ENCODE data around the gene EXD1. TPM values are rescaled to one million over a fixed set of nuclear protein-coding genes. Genes with fewer than 3 reads are reported as not detected.

Gene EXD1
- total and polyA plus RNA-seq, 4 donors, result not detected

DNA sequence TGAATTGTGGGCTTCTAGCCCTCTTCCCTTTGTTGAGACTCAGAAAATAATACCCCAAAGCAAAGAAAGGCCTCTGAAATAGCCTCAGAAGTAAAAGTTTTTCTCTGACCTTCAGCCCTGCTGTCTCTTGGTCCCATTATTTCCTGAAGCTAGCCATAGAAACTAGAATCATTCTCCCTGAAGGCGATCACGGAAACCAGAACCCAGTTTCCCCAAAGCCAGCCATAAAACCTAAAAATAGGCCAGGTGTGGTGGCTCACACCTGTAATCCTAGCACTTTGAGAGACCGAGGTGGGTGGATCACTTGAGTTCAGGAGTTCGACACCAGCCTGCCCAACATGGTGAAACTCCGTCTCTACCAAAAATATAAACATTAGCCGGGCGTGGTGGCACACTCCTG lies 27.2 kb downstream of the EXD1 start:
- DNase-seq (ENCODE audit: low spot score), result no peak
- 90% methylated on average over 7 of the region's 7 CpGs for WGBS
- no peaks in the 10 kb centered on the region for H3K4me1 ChIP-seq (ENCODE audit: control insufficient read depth in 4 of 4, insufficient read depth in 4 of 4, low read length in 3 of 4)
- H3K27me3 ChIP-seq (ENCODE audit: control insufficient read depth in 4 of 4, insufficient read depth in 4 of 4, low read length in 3 of 4), result no peaks in the 10 kb centered on the region
- no peak for TF ChIP-seq GABPA (IDR thresholded peaks at IDR 0.05 in 1 of 2, conservative IDR thresholded peaks at IDR 0.05 in 1 of 2)
- no peak for TF ChIP-seq FOXA2 (IDR thresholded peaks at IDR 0.05)
- TF ChIP-seq YY1 (IDR thresholded peaks at IDR 0.05), result no peak
- TF ChIP-seq, protein P1, sequence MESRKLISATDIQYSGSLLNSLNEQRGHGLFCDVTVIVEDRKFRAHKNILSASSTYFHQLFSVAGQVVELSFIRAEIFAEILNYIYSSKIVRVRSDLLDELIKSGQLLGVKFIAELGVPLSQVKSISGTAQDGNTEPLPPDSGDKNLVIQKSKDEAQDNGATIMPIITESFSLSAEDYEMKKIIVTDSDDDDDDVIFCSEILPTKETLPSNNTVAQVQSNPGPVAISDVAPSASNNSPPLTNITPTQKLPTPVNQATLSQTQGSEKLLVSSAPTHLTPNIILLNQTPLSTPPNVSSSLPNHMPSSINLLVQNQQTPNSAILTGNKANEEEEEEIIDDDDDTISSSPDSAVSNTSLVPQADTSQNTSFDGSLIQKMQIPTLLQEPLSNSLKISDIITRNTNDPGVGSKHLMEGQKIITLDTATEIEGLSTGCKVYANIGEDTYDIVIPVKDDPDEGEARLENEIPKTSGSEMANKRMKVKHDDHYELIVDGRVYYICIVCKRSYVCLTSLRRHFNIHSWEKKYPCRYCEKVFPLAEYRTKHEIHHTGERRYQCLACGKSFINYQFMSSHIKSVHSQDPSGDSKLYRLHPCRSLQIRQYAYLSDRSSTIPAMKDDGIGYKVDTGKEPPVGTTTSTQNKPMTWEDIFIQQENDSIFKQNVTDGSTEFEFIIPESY (IDR thresholded peaks at IDR 0.05), result no peak
- no peak for TF ChIP-seq RAD21 (IDR thresholded peaks at IDR 0.05)
- no peak for TF ChIP-seq FOXA1 (IDR thresholded peaks at IDR 0.05)
- no peak for TF ChIP-seq EGR1 (IDR thresholded peaks at IDR 0.05; ENCODE audit: low read depth in 2 of 2)
- no peak for TF ChIP-seq JUND (IDR thresholded peaks at IDR 0.05)
- no peak for TF ChIP-seq SP1 (IDR thresholded peaks at IDR 0.05)
- no peak overlapping the region for H3K9ac ChIP-seq (ENCODE audit: low read depth in 1 of 2, low read length in 2 of 2)
- H3K4me3 ChIP-seq (ENCODE audit: low read depth in 1 of 3, low read length in 3 of 3), result no peak overlapping the region
- no peaks in the 10 kb centered on the region for H3K36me3 ChIP-seq (ENCODE audit: control insufficient read depth in 4 of 4, insufficient read depth in 3 of 4, low read depth in 1 of 4, low read length in 3 of 4)
- no peaks in the 10 kb centered on the region for H3K9me3 ChIP-seq (ENCODE audit: control insufficient read depth in 4 of 4, low read length in 3 of 4)
- H3K27ac ChIP-seq (ENCODE audit: low read depth in 1 of 2, low read length in 2 of 2), result no peak overlapping the region

DNA sequence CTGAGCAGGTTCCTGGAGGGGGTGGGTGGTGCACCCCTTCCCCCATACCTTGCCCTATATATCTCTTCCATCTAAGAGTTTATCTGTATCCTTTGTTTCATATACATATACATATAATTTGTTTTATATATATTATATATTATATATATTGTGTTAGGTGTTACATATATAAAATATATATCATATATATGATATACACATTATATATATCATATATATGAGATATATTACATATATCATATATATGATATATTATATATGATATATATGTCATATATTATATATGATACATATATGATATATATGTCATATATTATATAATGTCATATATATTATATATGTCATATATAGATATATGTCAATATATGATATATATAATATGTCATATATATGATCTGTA lies 31.1 kb downstream of the EXD1 start:
- no peak overlapping the region for H3K9ac ChIP-seq (ENCODE audit: low read depth in 1 of 2, low read length in 2 of 2)
- H3K4me3 ChIP-seq (ENCODE audit: low read depth in 1 of 3, low read length in 3 of 3), result no peak overlapping the region
- DNase-seq (ENCODE audit: low spot score), result no peak
- no peaks in the 10 kb centered on the region for H3K4me1 ChIP-seq (ENCODE audit: control insufficient read depth in 4 of 4, insufficient read depth in 4 of 4, low read length in 3 of 4)
- TF ChIP-seq CTCF (IDR thresholded peaks at IDR 0.05; ENCODE audit: low read depth, low read length, missing input control), result no peak
- TF ChIP-seq, protein P2, sequence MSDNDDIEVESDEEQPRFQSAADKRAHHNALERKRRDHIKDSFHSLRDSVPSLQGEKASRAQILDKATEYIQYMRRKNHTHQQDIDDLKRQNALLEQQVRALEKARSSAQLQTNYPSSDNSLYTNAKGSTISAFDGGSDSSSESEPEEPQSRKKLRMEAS (IDR thresholded peaks at IDR 0.05), result no peak
- TF ChIP-seq FOXA1 (IDR thresholded peaks at IDR 0.05), result no peak
- no peak for TF ChIP-seq TAF1 (conservative IDR thresholded peaks at IDR 0.05)
- TF ChIP-seq, protein P1 (IDR thresholded peaks at IDR 0.05), result no peak
- no peak for TF ChIP-seq SP1 (IDR thresholded peaks at IDR 0.05)
- TF ChIP-seq NR2F2 (IDR thresholded peaks at IDR 0.05), result no peak
- no peak for TF ChIP-seq ATF3 (IDR thresholded peaks at IDR 0.05)
- no peak for TF ChIP-seq GABPA (IDR thresholded peaks at IDR 0.05 in 1 of 2, conservative IDR thresholded peaks at IDR 0.05 in 1 of 2)
- no peaks in the 10 kb centered on the region for H3K27me3 ChIP-seq (ENCODE audit: control insufficient read depth in 4 of 4, insufficient read depth in 4 of 4, low read length in 3 of 4)
- H3K36me3 ChIP-seq (ENCODE audit: control insufficient read depth in 4 of 4, insufficient read depth in 3 of 4, low read depth in 1 of 4, low read length in 3 of 4), result no peaks in the 10 kb centered on the region
- H3K27ac ChIP-seq (ENCODE audit: low read depth in 1 of 2, low read length in 2 of 2), result no peak overlapping the region
- H3K9me3 ChIP-seq (ENCODE audit: control insufficient read depth in 4 of 4, low read length in 3 of 4), result no peaks in the 10 kb centered on the region

Data from liver (tissue), 9 donors.